Mesenchymal stem cell (in vitro differentiated cells and primary cell): ENCODE data around the gene HOMER1. TPM values are rescaled to one million over a fixed set of nuclear protein-coding genes. Genes with fewer than 3 reads are reported as not detected.

Source experiments
- small RNA-seq: library from polyadenylated mRNA; stranded (forward); fragments of <200 nt; extraction: miRNeasy Mini kit (QIAGEN cat#:217004); gene quantifications from one replicate; pipeline ENCODE3, GENCODE V24; 2013; ENCODE audit warnings: low read depth

HOMER1 gene

Small RNAs within 50 kb of the gene (small RNA-seq; reads per million reads assigned to genes)
- not detected for gene RF00019
